ENCODE measurements around the gene CACUL1.

The CACUL1 gene

GRCh38 chr10:118734475-118734874 is 20.3 kb downstream of the CACUL1 start:
- no peak for DNase-seq (ENCODE audit: low read depth)
- TF ChIP-seq CTCF (IDR thresholded peaks at IDR 0.05; ENCODE audit: low read length, missing control alignments), result peak; percentile 46
- H3K4me3 ChIP-seq (replicated peaks; ENCODE audit: low read depth, low read length), result no peak overlapping the region

- DNase-seq (ENCODE audit: low read depth), result no peak
- H3K4me3 ChIP-seq (replicated peaks; ENCODE audit: low read depth, low read length), result no peak overlapping the region
- no peak for TF ChIP-seq CTCF (IDR thresholded peaks at IDR 0.05; ENCODE audit: low read length, missing control alignments)
These were observed 22.3 kb downstream of the CACUL1 start for GRCh38 chr10:118732245-118733165.

GRCh38 chr10:118730756-118731456 is 23.9 kb downstream of the CACUL1 start:
- no peak for DNase-seq (ENCODE audit: low read depth)
- H3K4me3 ChIP-seq (replicated peaks; ENCODE audit: low read depth, low read length), result no peak overlapping the region
- no peak for TF ChIP-seq CTCF (IDR thresholded peaks at IDR 0.05; ENCODE audit: low read length, missing control alignments)

- TF ChIP-seq CTCF (IDR thresholded peaks at IDR 0.05; ENCODE audit: low read length, missing control alignments), result no peak
- DNase-seq (ENCODE audit: low read depth), result peak; percentile 35
- H3K4me3 ChIP-seq (replicated peaks; ENCODE audit: low read depth, low read length), result no peak overlapping the region
These were observed 25.0 kb downstream of the CACUL1 start for GRCh38 chr10:118729641-118730258.

GRCh38 chr10:118729200-118729599 is 25.6 kb downstream of the CACUL1 start:
- no peak for DNase-seq (ENCODE audit: low read depth)
- H3K4me3 ChIP-seq (replicated peaks; ENCODE audit: low read depth, low read length), result no peak overlapping the region
- TF ChIP-seq CTCF (IDR thresholded peaks at IDR 0.05; ENCODE audit: low read length, missing control alignments), result no peak

GRCh38 chr10:118725886-118726500 is 28.8 kb downstream of the CACUL1 start:
- DNase-seq (ENCODE audit: low read depth), result peak; percentile 20
- no peak for TF ChIP-seq CTCF (IDR thresholded peaks at IDR 0.05; ENCODE audit: low read length, missing control alignments)
- H3K4me3 ChIP-seq (replicated peaks; ENCODE audit: low read depth, low read length), result no peak overlapping the region
